ENCODE data around the gene ESPN. TPM values are rescaled to one million over a fixed set of nuclear protein-coding genes. Genes with fewer than 3 reads are reported as not detected.

Gene ESPN
- total and polyA plus RNA-seq, 10 of the 15 experiments (the other 5 are each of a cell fraction or from before 2014, with no cell fraction given), result 0.18 to 0.71 (median 0.59) TPM; not detected in 7

- TF ChIP-seq CBX3 (IDR thresholded peaks at IDR 0.05; ENCODE audit: borderline replicate concordance, low read depth) (no peak), SMARCA5 (IDR thresholded peaks at IDR 0.05) (no peak)
Observed at GRCh38 chr1:6426972-6427350, 2.4 kb downstream of the ESPN start (continued).

DNA sequence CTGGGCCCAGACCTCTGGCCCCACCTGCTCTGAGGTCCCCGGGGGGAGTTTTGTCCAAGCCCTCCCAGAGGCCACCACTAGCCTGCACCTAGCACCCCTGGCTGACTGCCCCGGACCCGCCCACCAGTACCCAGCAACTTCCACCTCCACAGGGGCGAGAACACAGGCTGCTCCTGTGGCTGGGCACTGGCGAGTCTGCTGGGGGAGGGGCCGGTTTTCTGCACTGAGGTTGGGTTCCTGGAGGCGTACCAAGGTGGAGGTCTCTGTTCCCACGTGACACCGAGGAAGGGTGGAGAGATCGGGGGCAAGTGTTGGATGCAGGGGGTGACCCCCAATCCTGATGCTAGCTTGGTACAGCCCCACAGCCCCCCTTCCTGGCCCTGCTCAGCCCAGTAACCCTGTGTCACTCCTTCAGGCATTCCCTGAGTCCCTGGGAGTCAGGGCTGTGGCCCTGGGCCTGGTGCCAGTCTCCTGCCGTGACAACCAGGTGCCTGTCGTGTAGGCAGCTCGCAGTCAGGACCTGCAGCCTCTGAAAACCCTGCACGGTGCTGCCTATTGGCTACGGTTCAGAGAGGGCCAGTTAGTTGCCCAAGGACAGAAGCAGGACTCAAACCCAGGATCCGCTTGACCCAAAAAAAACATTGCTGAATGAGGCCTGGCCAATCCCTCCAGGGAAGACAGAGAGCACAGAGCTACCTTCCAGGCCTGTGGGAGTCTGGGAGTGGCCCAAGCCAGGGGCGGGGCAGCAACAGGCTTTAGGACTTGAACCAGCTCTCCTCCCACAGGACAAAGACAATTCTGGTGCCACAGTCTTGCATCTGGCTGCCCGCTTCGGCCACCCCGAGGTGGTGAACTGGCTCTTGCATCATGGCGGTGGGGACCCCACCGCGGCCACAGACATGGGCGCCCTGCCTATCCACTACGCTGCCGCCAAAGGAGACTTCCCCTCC lies 3.1 kb downstream of the ESPN start:
- no TSS peak for BruUV-seq (replicated peaks)
- H3K4me3 ChIP-seq, result no peak overlapping the region
- H3K79me2 ChIP-seq (ENCODE audit: control insufficient read depth, insufficient read depth, low read length), result no peaks in the 10 kb centered on the region
- H3K4me1 ChIP-seq (ENCODE audit: control insufficient read depth, insufficient read depth, low read length), result peaks cover 6% of the 10 kb centered on the region; the same call in 1 of the 2 replicates
- CTCF ChIA-PET, result interaction anchor here (0.7 to 10.9 kb wide), 2 partner anchors 13 to 40 kb away, joined by 4 to 137 read pairs; no protein-coding TSS in a partner anchor
- in situ Hi-C loops (cut with MboI), result no loop called here
- SMC1A ChIA-PET (ENCODE audit: uncharacterized antibody, unreplicated experiment), result no interaction called here
- WGBS (ENCODE audit: insufficient coverage, insufficient replicate concordance, low lambda C conversion rate, missing lambda C conversion rate), result 42% methylated on average over 25 of the region's 26 CpGs
- H3K9me3 ChIP-seq (replicated peaks; ENCODE audit: control insufficient read depth, insufficient read depth, low read length), result no peaks in the 10 kb centered on the region
- ATAC-seq (peak; percentile 5; the same call in 1 of the 3 replicates), DNase-seq (ENCODE audit: low read depth, low spot score) (no peak), FAIRE-seq (no peak)
- no peak overlapping the region for H2AFZ ChIP-seq (ENCODE audit: control insufficient read depth, low read depth, low read length)
- H3K36me3 ChIP-seq (ENCODE audit: control insufficient read depth in 2 of 2, insufficient read depth in 2 of 2, low read length in 1 of 2), result no peaks in the 10 kb centered on the region
- TF ChIP-seq FOXK2 (IDR thresholded peaks at IDR 0.05), result peak; percentile 52; the same call in 1 of the 2 replicates
- no peak for TF ChIP-seq TCF12 (IDR thresholded peaks at IDR 0.05; ENCODE audit: low read depth, low read length)
- TF ChIP-seq BHLHE40 (IDR thresholded peaks at IDR 0.05; ENCODE audit: borderline replicate concordance in 1 of 2, low read depth in 2 of 2, low read length in 1 of 2), result peak in 1 of 2 experiments; percentile 13; a peak in 1 of 4 replicates
- RAD21 ChIA-PET (ENCODE audit: unreplicated experiment), result no interaction called here
- H3K9ac ChIP-seq (ENCODE audit: control insufficient read depth, insufficient read depth, low read length), result no peak overlapping the region
- H3K27me3 ChIP-seq (replicated peaks in 1 of 2; ENCODE audit: control insufficient read depth in 2 of 2, insufficient read depth in 2 of 2, low read length in 1 of 2), result peaks cover 6 to 17% of the 10 kb centered on the region in 2 experiments; a peak in 3 of 4 replicates
- intact Hi-C loops (cut with micrococcal nuclease; ENCODE audit: unreplicated experiment), result no loop called here
- no peak overlapping the region for H3K4me2 ChIP-seq (ENCODE audit: control insufficient read depth, insufficient read depth)
- no peak overlapping the region for H3K27ac ChIP-seq (ENCODE audit: control insufficient read depth, insufficient read depth)
- POLR2A ChIA-PET, result no interaction called here
- H4K20me1 ChIP-seq (ENCODE audit: control insufficient read depth, insufficient read depth), result no peaks in the 10 kb centered on the region

All from GM12878 (cell line).